Measurements from ENCODE around the gene PINK1. TPM values are rescaled to one million over a fixed set of nuclear protein-coding genes. Genes with fewer than 3 reads are reported as not detected.

PINK1 gene
- total RNA-seq, 1 experiment from 2014 or later: 17.0 TPM

DNA sequence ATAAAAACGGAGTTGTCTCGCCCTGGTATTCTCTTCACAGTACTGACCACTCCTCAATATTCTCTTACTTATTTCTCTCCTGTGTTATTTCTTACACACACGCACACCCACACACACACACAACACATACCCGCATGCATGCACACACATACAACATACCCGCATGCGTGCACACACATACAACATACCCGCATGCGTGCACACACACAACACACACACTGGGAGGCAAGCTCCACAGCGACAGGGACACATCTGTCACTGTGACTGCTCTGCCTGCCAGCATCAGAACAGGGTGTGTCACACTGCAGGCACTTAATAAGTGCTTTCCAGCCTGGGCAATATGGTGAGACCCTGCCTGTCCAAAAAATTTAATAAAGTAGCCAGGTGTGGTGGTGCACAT is 48.7 kb downstream of the PINK1 start:
- Histone ChIP-seq H3K14ac (ENCODE audit: insufficient read depth, low read length) (no peak overlapping the region), H3K18ac (ENCODE audit: insufficient read length, low read depth, low read length) (no peak overlapping the region), H3K4me1 (ENCODE audit: insufficient read depth, low read length) (no peaks in the 10 kb centered on the region), H4K20me1 (ENCODE audit: control insufficient read depth, insufficient read depth, insufficient read length) (no peaks in the 10 kb centered on the region), H2BK20ac (ENCODE audit: low read depth, low read length, poor library complexity, severe bottlenecking) (no peak overlapping the region), H2BK15ac (ENCODE audit: low read depth, low read length) (no peak overlapping the region), H3K9ac (ENCODE audit: extremely low read depth, insufficient read length, low read length) (no peak overlapping the region), H3K23me2 (ENCODE audit: insufficient read length, low read depth, low read length, poor library complexity, severe bottlenecking) (no peaks in the 10 kb centered on the region), H4K91ac (ENCODE audit: insufficient read length, low read depth, low read length) (no peak overlapping the region), H3K4me2 (ENCODE audit: insufficient read depth, insufficient read length, low read length) (no peak overlapping the region), H2BK12ac (ENCODE audit: insufficient read length, low read depth, low read length) (no peak overlapping the region), H3K4ac (ENCODE audit: low read depth, low read length) (no peak overlapping the region), H3K27me3 (ENCODE audit: insufficient read depth, low read length) (no peaks in the 10 kb centered on the region), H4K5ac (ENCODE audit: insufficient read length, low read depth, low read length) (no peak overlapping the region), H2BK5ac (ENCODE audit: insufficient read length, low read length) (no peak overlapping the region), H3K23ac (ENCODE audit: insufficient read length, low read depth, low read length) (no peak overlapping the region), H3K56ac (ENCODE audit: insufficient read length, low read depth, low read length) (no peak overlapping the region), H2BK120ac (ENCODE audit: low read depth, low read length, poor library complexity, severe bottlenecking) (no peak overlapping the region), H3K79me1 (ENCODE audit: insufficient read depth, low read depth, low read length, poor library complexity, severe bottlenecking) (no peaks in the 10 kb centered on the region), H3T11ph (ENCODE audit: low read length) (no peak overlapping the region), H3K27ac (ENCODE audit: insufficient read length, low read depth, low read length) (no peak overlapping the region), H3K79me2 (ENCODE audit: insufficient read depth, low read length) (no peaks in the 10 kb centered on the region), H2AK5ac (ENCODE audit: insufficient read length, low read length) (no peak overlapping the region), H2AFZ (ENCODE audit: low read length) (no peak overlapping the region), H3K9me3 (ENCODE audit: control insufficient read depth, low read depth, low read length) (no peaks in the 10 kb centered on the region), H4K8ac (replicated peaks; ENCODE audit: insufficient read length, low read depth, low read length) (no peak overlapping the region)
- Mint-ChIP-seq H3K36me3 (ENCODE audit: insufficient read depth in 1 of 3, low read depth in 3 of 3) (peaks cover 0 to 29% (median 9%) of the 10 kb centered on the region in 3 experiments), H3K27me3 (ENCODE audit: low read depth) (no peaks in the 10 kb centered on the region; the same call in 1 of the 2 replicates), H3K4me1 (peaks cover 3% of the 10 kb centered on the region in 2 experiments; a peak in 2 of 4 replicates), H3K9me3 (no peaks in the 10 kb centered on the region), H3K27ac (no peak overlapping the region), H3K4me3 (no peak overlapping the region)
- DNase-seq: no peak
- TF ChIP-seq, protein P1, sequence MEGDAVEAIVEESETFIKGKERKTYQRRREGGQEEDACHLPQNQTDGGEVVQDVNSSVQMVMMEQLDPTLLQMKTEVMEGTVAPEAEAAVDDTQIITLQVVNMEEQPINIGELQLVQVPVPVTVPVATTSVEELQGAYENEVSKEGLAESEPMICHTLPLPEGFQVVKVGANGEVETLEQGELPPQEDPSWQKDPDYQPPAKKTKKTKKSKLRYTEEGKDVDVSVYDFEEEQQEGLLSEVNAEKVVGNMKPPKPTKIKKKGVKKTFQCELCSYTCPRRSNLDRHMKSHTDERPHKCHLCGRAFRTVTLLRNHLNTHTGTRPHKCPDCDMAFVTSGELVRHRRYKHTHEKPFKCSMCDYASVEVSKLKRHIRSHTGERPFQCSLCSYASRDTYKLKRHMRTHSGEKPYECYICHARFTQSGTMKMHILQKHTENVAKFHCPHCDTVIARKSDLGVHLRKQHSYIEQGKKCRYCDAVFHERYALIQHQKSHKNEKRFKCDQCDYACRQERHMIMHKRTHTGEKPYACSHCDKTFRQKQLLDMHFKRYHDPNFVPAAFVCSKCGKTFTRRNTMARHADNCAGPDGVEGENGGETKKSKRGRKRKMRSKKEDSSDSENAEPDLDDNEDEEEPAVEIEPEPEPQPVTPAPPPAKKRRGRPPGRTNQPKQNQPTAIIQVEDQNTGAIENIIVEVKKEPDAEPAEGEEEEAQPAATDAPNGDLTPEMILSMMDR (conservative IDR thresholded peaks at IDR 0.05): no peak
- no CpG with 5 or more reads among the region's 9 CpGs for WGBS (ENCODE audit: extremely low coverage, insufficient read length, low lambda C conversion rate)
